IPS-18a (cell line): Measurements from ENCODE around the gene CFAP210.
"Not testable (repeated sequence)": the region's sequence is repeated elsewhere in the genome, so short reads cannot be mapped to it uniquely, and the experiment has no call there.

Source experiments
- H3K27ac ChIP-seq: one replicate; pipeline ENCODE4 v1.5.1; 2013; ENCODE audit warnings: low read length
- H3K27me3 ChIP-seq: one replicate; pipeline ENCODE4 v1.6.1; 2013; ENCODE audit warnings: mild to moderate bottlenecking, low read length; ENCODE audit not compliant: control insufficient read depth, insufficient read depth
- H3K36me3 ChIP-seq: one replicate; pipeline ENCODE4 v1.6.1; 2013; ENCODE audit warnings: low read depth, low read length; ENCODE audit not compliant: control insufficient read depth
- H3K4me1 ChIP-seq: one replicate; pipeline ENCODE4 v1.6.1; 2013; ENCODE audit warnings: low read depth, low read length; ENCODE audit not compliant: control insufficient read depth
- H3K4me3 ChIP-seq: one replicate; pipeline ENCODE4 v1.5.1; 2013; ENCODE audit warnings: low read length
- H3K9ac ChIP-seq: one replicate; pipeline ENCODE4 v1.6.1; 2013; ENCODE audit warnings: mild to moderate bottlenecking, low read length, moderate library complexity
- H3K9me3 ChIP-seq: one replicate; pipeline ENCODE4 v1.6.1; 2013; ENCODE audit warnings: low read depth, low read length; ENCODE audit not compliant: control insufficient read depth

CFAP210 gene

DNA sequence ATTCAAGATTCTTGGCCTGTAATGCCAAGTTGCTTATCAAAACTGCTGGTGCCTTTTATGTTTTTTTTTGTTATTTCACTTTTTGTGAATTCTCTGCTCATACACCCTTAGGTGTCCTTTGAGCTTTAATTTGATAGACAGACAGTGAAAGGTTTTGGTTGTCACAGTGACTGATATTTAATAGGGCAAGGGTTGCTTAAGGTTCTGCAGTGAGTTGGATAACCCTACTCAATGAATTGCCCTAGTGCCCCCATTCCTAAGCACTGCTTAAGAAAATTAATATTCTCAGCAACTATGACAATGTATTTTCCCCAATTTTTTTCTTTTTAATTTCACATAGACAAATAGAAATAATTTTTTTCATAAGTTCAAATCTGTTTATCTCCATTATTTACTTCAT is 94.6 kb downstream of the CFAP210 start:
- no peaks in the 10 kb centered on the region for H3K4me1 ChIP-seq
- no peaks in the 10 kb centered on the region for H3K27me3 ChIP-seq
- no peak overlapping the region for H3K4me3 ChIP-seq
- peaks cover 4% of the 10 kb centered on the region for H3K36me3 ChIP-seq
- H3K9me3 ChIP-seq = no peaks in the 10 kb centered on the region
- no peak overlapping the region for H3K9ac ChIP-seq
- no peak overlapping the region for H3K27ac ChIP-seq

DNA sequence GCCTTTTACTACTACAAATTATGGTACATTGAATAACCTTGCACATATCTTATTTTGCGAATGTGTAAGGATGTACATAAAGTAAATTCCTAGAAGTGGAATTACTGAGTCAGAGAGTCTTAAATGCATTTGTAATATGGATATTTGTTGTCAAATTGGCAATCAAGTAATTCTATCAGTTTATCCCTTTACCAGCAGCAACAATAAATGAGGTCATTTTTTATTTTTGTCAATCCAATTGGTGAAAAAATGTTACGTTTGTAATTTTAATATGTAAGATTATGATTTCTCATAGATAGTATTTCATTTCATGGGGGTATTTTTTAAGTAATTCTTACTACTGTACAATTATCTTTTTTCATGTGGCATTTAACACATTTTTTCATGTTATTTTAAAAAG is 95.2 kb downstream of the CFAP210 start:
- Histone ChIP-seq H3K9me3 (no peaks in the 10 kb centered on the region), H3K36me3 (peaks cover under 1% of the 10 kb centered on the region), H3K27ac (no peak overlapping the region), H3K9ac (no peak overlapping the region), H3K27me3 (no peaks in the 10 kb centered on the region), H3K4me1 (no peaks in the 10 kb centered on the region), H3K4me3 (no peak overlapping the region)

DNA sequence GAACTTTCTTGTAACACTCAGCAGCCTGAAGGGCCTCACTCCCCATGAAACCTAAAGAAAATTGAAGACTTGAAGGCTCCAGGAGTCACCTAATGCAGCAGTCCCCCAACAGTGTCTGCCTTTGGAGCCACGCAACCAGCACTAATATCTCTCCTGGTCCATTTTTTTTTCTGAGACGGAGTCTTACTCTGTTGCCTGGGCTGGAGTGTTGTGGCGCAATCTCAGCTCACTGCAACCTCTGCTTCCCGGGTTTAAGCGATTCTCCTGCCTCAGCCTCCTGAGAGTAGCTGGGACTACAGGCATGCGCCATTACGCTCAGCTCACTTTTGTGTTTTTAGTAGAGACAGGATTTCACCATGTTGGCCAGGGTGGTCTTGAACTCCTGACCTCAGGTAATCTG is 97.7 kb downstream of the CFAP210 start:
- H3K4me3 ChIP-seq, H3K9ac ChIP-seq, H3K9me3 ChIP-seq, H3K27ac ChIP-seq, H3K36me3 ChIP-seq, H3K27me3 ChIP-seq, H3K4me1 ChIP-seq: not testable (repeated sequence)
